Measurements from ENCODE around the gene UBE3B.

- TF ChIP-seq, protein P1, sequence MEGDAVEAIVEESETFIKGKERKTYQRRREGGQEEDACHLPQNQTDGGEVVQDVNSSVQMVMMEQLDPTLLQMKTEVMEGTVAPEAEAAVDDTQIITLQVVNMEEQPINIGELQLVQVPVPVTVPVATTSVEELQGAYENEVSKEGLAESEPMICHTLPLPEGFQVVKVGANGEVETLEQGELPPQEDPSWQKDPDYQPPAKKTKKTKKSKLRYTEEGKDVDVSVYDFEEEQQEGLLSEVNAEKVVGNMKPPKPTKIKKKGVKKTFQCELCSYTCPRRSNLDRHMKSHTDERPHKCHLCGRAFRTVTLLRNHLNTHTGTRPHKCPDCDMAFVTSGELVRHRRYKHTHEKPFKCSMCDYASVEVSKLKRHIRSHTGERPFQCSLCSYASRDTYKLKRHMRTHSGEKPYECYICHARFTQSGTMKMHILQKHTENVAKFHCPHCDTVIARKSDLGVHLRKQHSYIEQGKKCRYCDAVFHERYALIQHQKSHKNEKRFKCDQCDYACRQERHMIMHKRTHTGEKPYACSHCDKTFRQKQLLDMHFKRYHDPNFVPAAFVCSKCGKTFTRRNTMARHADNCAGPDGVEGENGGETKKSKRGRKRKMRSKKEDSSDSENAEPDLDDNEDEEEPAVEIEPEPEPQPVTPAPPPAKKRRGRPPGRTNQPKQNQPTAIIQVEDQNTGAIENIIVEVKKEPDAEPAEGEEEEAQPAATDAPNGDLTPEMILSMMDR (IDR thresholded peaks at IDR 0.05): no peak
- TF ChIP-seq IRF2 (CRISPR knock-in tag; IDR thresholded peaks at IDR 0.05; ENCODE audit: borderline replicate concordance, low read depth) (no peak), GTF2I (CRISPR knock-in tag; conservative IDR thresholded peaks at IDR 0.05) (no peak), ZNF416 (CRISPR knock-in tag; IDR thresholded peaks at IDR 0.05) (no peak), TEAD4 (CRISPR knock-in tag; IDR thresholded peaks at IDR 0.05) (no peak)
- TF ChIP-seq, protein P2, sequence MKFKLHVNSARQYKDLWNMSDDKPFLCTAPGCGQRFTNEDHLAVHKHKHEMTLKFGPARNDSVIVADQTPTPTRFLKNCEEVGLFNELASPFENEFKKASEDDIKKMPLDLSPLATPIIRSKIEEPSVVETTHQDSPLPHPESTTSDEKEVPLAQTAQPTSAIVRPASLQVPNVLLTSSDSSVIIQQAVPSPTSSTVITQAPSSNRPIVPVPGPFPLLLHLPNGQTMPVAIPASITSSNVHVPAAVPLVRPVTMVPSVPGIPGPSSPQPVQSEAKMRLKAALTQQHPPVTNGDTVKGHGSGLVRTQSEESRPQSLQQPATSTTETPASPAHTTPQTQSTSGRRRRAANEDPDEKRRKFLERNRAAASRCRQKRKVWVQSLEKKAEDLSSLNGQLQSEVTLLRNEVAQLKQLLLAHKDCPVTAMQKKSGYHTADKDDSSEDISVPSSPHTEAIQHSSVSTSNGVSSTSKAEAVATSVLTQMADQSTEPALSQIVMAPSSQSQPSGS (CRISPR knock-in tag; IDR thresholded peaks at IDR 0.05; ENCODE audit: borderline replicate concordance, low read depth): no peak
Measured at GRCh38 chr12:109578330-109578927, 101.0 kb downstream of the UBE3B start.
